Esophagus squamous epithelium (tissue), 5 donors: ENCODE results near the gene KPNB1. TPM values are rescaled to one million over a fixed set of nuclear protein-coding genes. Genes with fewer than 3 reads are reported as not detected.

Experiments used
- DNase-seq: peaks from one replicate; lab custom pipeline; 2025; lab: John Stamatoyannopoulos, UW
- H3K27ac ChIP-seq, 4 donors: fragments of 200-600 bp; sonication (generic); one replicate each; pipeline ENCODE4 v1.5.1; 2016 to 2019; ENCODE audit warnings: mild to moderate bottlenecking in 1 of 4
- H3K27me3 ChIP-seq, 4 donors: fragments of 200-600 bp; sonication (generic); 1 replicate in 3 of 4; 2 replicates in 1 of 4; pipeline versions ENCODE4 v1.5.1 to v1.6.0; 2017 to 2021; ENCODE audit warnings: antibody characterized with exemption in 1 of 4
- H3K36me3 ChIP-seq, 3 donors: fragments of 200-600 bp; sonication (generic); one replicate each; pipeline ENCODE4 v1.5.1; 2016 to 2019
- H3K4me1 ChIP-seq, 3 donors: fragments of 200-600 bp; sonication (generic); one replicate each; pipeline ENCODE4 v1.5.1; 2017 to 2019
- H3K4me3 ChIP-seq, 4 donors: fragments of 200-600 bp; sonication (generic); 1 replicate in 3 of 4; 2 replicates in 1 of 4; pipeline ENCODE4 v1.5.1; 2016 to 2019; ENCODE audit warnings: mild to moderate bottlenecking in 2 of 4, moderate library complexity in 1 of 4
- H3K9me3 ChIP-seq, 3 donors: fragments of 200-600 bp; sonication (generic); one replicate each; pipeline ENCODE4 v1.5.1; 2016 to 2019
- POLR2A ChIP-seq, 4 donors: fragments of 450-650 bp; IDR thresholded peaks; one replicate each; pipeline ENCODE4 v1.6.1; 2017; ENCODE audit warnings: antibody characterized with exemption in 4 of 4, mild to moderate bottlenecking in 4 of 4, moderate library complexity in 3 of 4
- WGBS, 2 donors: methylation state at CpG; one replicate each; pipeline ENCODE4 v1.1.5; 2018; 5-methylcytosine and 5-hydroxymethylcytosine counted together
- intact Hi-C: fragments of 100-400 bp; cut with DNase I; formaldehyde crosslinking; loops from one replicate; pipeline ENCODE4 v1.15.0; 2022
- total RNA-seq, 4 donors: library from RNA; depleted of rRNA; stranded (reverse); fragments of >200 nt; gene quantifications; one replicate each; pipeline ENCODE4 v1.1.0, GENCODE V29; 2016
- TF ChIP-seq, protein P1 (sequence below), 6 experiments: fragments of 450-650 bp in 4 of 6; fragments of 200-600 bp in 2 of 6; sonication (generic) in 2 of 6; IDR thresholded peaks; one replicate each; pipeline ENCODE4 v1.5.1; 2016 to 2019; ENCODE audit warnings: antibody characterized with exemption in 6 of 6, mild to moderate bottlenecking in 4 of 6, moderate library complexity in 4 of 6
- donor health status: DM: yes; HTN: yes; CAD: no.

KPNB1 gene
- total RNA-seq, 4 donors from 2014 or later = 148 to 233 (median 186) TPM

GRCh38 chr17:47708864-47709541 lies 59.3 kb downstream of the KPNB1 start:
- DNase-seq = no peak
- peak overlapping the region in 3 of 4 donors; percentile 32 to 65 (median 48) for H3K4me3 ChIP-seq
- TF ChIP-seq, protein P1, sequence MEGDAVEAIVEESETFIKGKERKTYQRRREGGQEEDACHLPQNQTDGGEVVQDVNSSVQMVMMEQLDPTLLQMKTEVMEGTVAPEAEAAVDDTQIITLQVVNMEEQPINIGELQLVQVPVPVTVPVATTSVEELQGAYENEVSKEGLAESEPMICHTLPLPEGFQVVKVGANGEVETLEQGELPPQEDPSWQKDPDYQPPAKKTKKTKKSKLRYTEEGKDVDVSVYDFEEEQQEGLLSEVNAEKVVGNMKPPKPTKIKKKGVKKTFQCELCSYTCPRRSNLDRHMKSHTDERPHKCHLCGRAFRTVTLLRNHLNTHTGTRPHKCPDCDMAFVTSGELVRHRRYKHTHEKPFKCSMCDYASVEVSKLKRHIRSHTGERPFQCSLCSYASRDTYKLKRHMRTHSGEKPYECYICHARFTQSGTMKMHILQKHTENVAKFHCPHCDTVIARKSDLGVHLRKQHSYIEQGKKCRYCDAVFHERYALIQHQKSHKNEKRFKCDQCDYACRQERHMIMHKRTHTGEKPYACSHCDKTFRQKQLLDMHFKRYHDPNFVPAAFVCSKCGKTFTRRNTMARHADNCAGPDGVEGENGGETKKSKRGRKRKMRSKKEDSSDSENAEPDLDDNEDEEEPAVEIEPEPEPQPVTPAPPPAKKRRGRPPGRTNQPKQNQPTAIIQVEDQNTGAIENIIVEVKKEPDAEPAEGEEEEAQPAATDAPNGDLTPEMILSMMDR (IDR thresholded peaks at IDR 0.05) = no peak
- TF ChIP-seq POLR2A (IDR thresholded peaks at IDR 0.05) = no peak
- no peaks in the 10 kb centered on the region for H3K9me3 ChIP-seq
- intact Hi-C loops = no loop called here
- H3K27me3 ChIP-seq = peaks cover 0 to 24% (median 0%) of the 10 kb centered on the region in 4 donors
- peaks cover 0 to 37% (median 13%) of the 10 kb centered on the region in 3 donors for H3K4me1 ChIP-seq
- peaks cover 0 to 36% (median 6%) of the 10 kb centered on the region in 3 donors for H3K36me3 ChIP-seq
- WGBS, 2 donors = 90 to 98% methylated on average over 2 to 10 of the region's 89 CpGs
- H3K27ac ChIP-seq = peak overlapping the region in 2 of 4 donors; percentile 52 to 55

GRCh38 chr17:47709594-47709993 lies 59.9 kb downstream of the KPNB1 start:
- WGBS, 2 donors = 86 to 90% methylated on average over 3 of the region's 3 CpGs

DNA sequence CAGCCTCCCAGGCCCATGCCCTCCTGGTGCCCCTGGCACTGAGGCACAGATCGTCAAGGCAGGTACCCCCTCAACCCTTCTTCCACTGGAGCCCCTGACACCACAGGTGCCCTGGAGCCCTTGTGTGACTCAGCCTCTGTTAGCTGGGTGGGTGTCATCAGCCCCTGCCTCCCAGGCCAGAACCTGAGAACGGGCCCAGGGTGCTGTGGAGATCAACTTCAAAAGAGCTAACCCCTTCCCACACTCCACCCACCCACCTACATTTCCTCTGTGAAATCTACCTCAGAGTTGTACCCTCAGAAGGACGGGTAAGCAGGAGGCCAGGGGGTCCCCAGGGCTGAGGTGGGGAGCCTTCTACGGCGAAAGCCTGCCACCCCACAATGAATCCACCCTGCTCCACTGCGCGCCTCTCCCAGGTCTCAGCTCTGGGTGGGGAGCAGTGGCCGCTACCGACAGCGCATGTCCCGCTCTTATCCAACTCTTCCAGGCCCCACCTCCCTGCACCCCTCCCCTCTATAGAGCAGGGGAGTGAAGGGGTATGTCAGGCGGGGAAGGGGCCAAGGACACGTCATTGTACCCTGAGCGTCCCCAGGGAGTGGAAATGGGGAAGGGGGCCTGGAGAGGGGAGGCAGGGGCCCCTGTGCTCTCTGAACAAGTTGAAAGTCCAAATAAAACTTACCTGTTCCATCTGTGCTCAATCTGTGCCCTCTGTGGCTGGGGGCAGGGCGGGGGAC lies 61.8 kb downstream of the KPNB1 start:
- intact Hi-C loops = loop anchor here (10.0 kb wide), 1 partner anchor 83 kb away; no protein-coding TSS in a partner anchor
- peaks cover 0 to 28% (median 6%) of the 10 kb centered on the region in 3 donors for H3K36me3 ChIP-seq
- 99% methylated on average over 11 of the region's 15 CpGs; no CpG with 5 or more reads in 1 of the 2 donors for WGBS, 2 donors
- peaks cover 0 to 26% (median 7%) of the 10 kb centered on the region in 3 donors for H3K4me1 ChIP-seq
- DNase-seq = no peak
- H3K27me3 ChIP-seq = peaks cover 0 to 36% (median 0%) of the 10 kb centered on the region in 4 donors
- TF ChIP-seq, protein P1 (IDR thresholded peaks at IDR 0.05) = no peak
- TF ChIP-seq POLR2A (IDR thresholded peaks at IDR 0.05) = no peak
- H3K27ac ChIP-seq = no peak overlapping the region
- H3K4me3 ChIP-seq = no peak overlapping the region
- H3K9me3 ChIP-seq = no peaks in the 10 kb centered on the region

More at GRCh38 chr17:47709594-47709993, 59.9 kb downstream of the KPNB1 start:
- TF ChIP-seq POLR2A (IDR thresholded peaks at IDR 0.05) = no peak
- TF ChIP-seq, protein P1 (IDR thresholded peaks at IDR 0.05) = no peak
- no peaks in the 10 kb centered on the region for H3K9me3 ChIP-seq
- peaks cover 0 to 30% (median 0%) of the 10 kb centered on the region in 4 donors for H3K27me3 ChIP-seq
- no peak overlapping the region for H3K27ac ChIP-seq
- peaks cover 0 to 37% (median 13%) of the 10 kb centered on the region in 3 donors for H3K4me1 ChIP-seq
- DNase-seq = no peak
- intact Hi-C loops = no loop called here
- peaks cover 0 to 31% (median 6%) of the 10 kb centered on the region in 3 donors for H3K36me3 ChIP-seq
- no peak overlapping the region for H3K4me3 ChIP-seq

DNA sequence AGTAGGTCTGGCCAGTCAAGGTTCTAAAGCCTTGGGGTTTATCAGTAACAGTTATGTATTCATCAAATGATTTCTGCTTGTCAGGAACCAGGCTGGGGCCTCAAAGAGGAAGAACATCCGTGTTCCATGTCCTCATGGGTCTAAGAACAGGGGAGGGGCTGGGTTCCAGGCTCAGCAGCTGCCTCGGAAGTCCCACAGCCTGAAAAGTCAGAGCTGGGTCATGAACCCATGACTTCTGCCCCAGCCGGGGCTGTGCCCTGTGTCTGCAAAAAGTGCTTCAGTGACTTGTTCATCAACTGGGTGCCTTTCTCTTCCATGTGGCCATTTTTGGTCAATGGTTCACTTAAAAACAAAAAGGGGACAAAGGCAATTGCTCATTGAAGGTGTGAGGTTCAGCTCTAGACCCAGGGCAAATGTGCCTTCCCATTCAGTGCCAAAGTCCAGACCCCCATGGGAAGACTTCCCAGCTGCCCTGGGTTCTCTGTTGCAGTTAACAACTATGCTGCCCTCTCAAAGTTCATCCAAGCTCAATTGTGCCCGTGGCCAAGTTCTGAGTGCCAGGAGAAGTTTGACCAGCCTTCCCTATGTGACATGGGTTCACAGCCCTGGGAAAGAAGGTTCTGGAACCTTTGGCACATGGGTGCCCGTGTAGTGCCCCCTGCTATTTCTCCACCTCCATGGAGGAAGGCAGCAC lies 62.8 kb downstream of the KPNB1 start:
- WGBS, 2 donors = 42 to 60% methylated on average over 3 to 4 of the region's 5 CpGs
- intact Hi-C loops = loop anchor here (10.0 kb wide), 1 partner anchor 82 kb away; no protein-coding TSS in a partner anchor
- peaks cover 0 to 28% (median 6%) of the 10 kb centered on the region in 3 donors for H3K36me3 ChIP-seq

More for the DNA sequence above, 62.8 kb downstream of the KPNB1 start:
- no peak for TF ChIP-seq POLR2A (IDR thresholded peaks at IDR 0.05)
- TF ChIP-seq, protein P1 (IDR thresholded peaks at IDR 0.05) = no peak
- Histone ChIP-seq H3K9me3 (no peaks in the 10 kb centered on the region), H3K4me3 (no peak overlapping the region), H3K27ac (no peak overlapping the region), H3K27me3 (peaks cover 0 to 42% (median 0%) of the 10 kb centered on the region in 4 donors), H3K4me1 (peaks cover 0 to 17% (median 0%) of the 10 kb centered on the region in 3 donors)
- DNase-seq = no peak
